ES-I3 (cell line): ENCODE results near the gene RIPK4.
"Not testable (repeated sequence)": the region's sequence is repeated elsewhere in the genome, so short reads cannot be mapped to it uniquely, and the experiment has no call there.

ENCODE experiments used
- H3K36me3 ChIP-seq: 2 replicates; pipeline ENCODE4 v1.6.1; 2013; ENCODE audit warnings: mild to moderate bottlenecking, low read length, control low read depth, moderate library complexity; ENCODE audit not compliant: insufficient read depth
- H3K4me1 ChIP-seq: 2 replicates; pipeline ENCODE4 v1.6.1; 2013; ENCODE audit warnings: mild to moderate bottlenecking, control low read depth, low read length; ENCODE audit not compliant: insufficient read depth
- H3K9ac ChIP-seq: 2 replicates; pipeline ENCODE4 v1.6.1; 2013; ENCODE audit warnings: low read depth, mild to moderate bottlenecking, low read length, moderate library complexity
- H3K9me3 ChIP-seq: 2 replicates; pipeline ENCODE4 v1.6.1; 2013; ENCODE audit warnings: mild to moderate bottlenecking, low read length, moderate library complexity; ENCODE audit not compliant: control insufficient read depth, insufficient read depth

RIPK4 gene

GRCh38 chr21:41722052-41723018, 44.5 kb downstream of the RIPK4 start:
- Histone ChIP-seq H3K4me1 (peaks cover 9% of the 10 kb centered on the region; the same call in 1 of the 2 replicates), H3K9ac (no peak overlapping the region), H3K9me3 (no peaks in the 10 kb centered on the region), H3K36me3 (no peaks in the 10 kb centered on the region)

GRCh38 chr21:41720250-41720649, 46.6 kb downstream of the RIPK4 start:
- no peaks in the 10 kb centered on the region for H3K4me1 ChIP-seq
- H3K9ac ChIP-seq: no peak overlapping the region
- no peaks in the 10 kb centered on the region for H3K36me3 ChIP-seq
- H3K9me3 ChIP-seq: no peaks in the 10 kb centered on the region

GRCh38 chr21:41719691-41720090, 47.2 kb downstream of the RIPK4 start:
- no peaks in the 10 kb centered on the region for H3K4me1 ChIP-seq
- H3K36me3 ChIP-seq: no peaks in the 10 kb centered on the region
- H3K9ac ChIP-seq: no peak overlapping the region
- H3K9me3 ChIP-seq: no peaks in the 10 kb centered on the region

- no peaks in the 10 kb centered on the region for H3K9me3 ChIP-seq
- no peak overlapping the region for H3K9ac ChIP-seq
- no peaks in the 10 kb centered on the region for H3K4me1 ChIP-seq
- no peaks in the 10 kb centered on the region for H3K36me3 ChIP-seq
Observed at GRCh38 chr21:41717573-41718330, 49.1 kb downstream of the RIPK4 start.

GRCh38 chr21:41716751-41717150, 50.1 kb downstream of the RIPK4 start:
- Histone ChIP-seq H3K4me1 (peaks cover 2% of the 10 kb centered on the region; the same call in 1 of the 2 replicates), H3K9ac (no peak overlapping the region), H3K36me3 (no peaks in the 10 kb centered on the region), H3K9me3 (no peaks in the 10 kb centered on the region)

- H3K9me3 ChIP-seq: no peaks in the 10 kb centered on the region
- H3K9ac ChIP-seq: no peak overlapping the region
- no peaks in the 10 kb centered on the region for H3K36me3 ChIP-seq
- peaks cover 7% of the 10 kb centered on the region; the same call in 1 of the 2 replicates for H3K4me1 ChIP-seq
Observed at GRCh38 chr21:41715649-41716281, 51.1 kb downstream of the RIPK4 start.

- not testable (repeated sequence) for H3K4me1 ChIP-seq, H3K36me3 ChIP-seq
Observed at GRCh38 chr21:41714299-41714865, 52.5 kb downstream of the RIPK4 start.

GRCh38 chr21:41713495-41714281, 53.2 kb downstream of the RIPK4 start:
- no peak overlapping the region for H3K9ac ChIP-seq
- H3K4me1 ChIP-seq: peaks cover 7% of the 10 kb centered on the region; the same call in 1 of the 2 replicates
- no peaks in the 10 kb centered on the region for H3K9me3 ChIP-seq
- no peaks in the 10 kb centered on the region for H3K36me3 ChIP-seq

More at GRCh38 chr21:41714299-41714865, 52.5 kb downstream of the RIPK4 start:
- H3K9ac ChIP-seq, H3K9me3 ChIP-seq: not testable (repeated sequence)

- Histone ChIP-seq H3K9ac (peak overlapping the region; percentile 49; the same call in 1 of the 2 replicates), H3K9me3 (no peaks in the 10 kb centered on the region), H3K4me1 (peaks cover 7% of the 10 kb centered on the region; the same call in 1 of the 2 replicates), H3K36me3 (no peaks in the 10 kb centered on the region)
Observed at GRCh38 chr21:41712730-41713129, 54.1 kb downstream of the RIPK4 start.

GRCh38 chr21:41712201-41712600, 54.7 kb downstream of the RIPK4 start:
- peak overlapping the region; percentile 49; the same call in 1 of the 2 replicates for H3K9ac ChIP-seq
- no peaks in the 10 kb centered on the region for H3K36me3 ChIP-seq
- H3K9me3 ChIP-seq: no peaks in the 10 kb centered on the region
- peaks cover 7% of the 10 kb centered on the region; the same call in 1 of the 2 replicates for H3K4me1 ChIP-seq

GRCh38 chr21:41711416-41712007, 55.3 kb downstream of the RIPK4 start:
- H3K36me3 ChIP-seq: no peaks in the 10 kb centered on the region
- H3K9ac ChIP-seq: peak overlapping the region; percentile 49; the same call in 1 of the 2 replicates
- H3K4me1 ChIP-seq: peaks cover 7% of the 10 kb centered on the region; the same call in 1 of the 2 replicates
- H3K9me3 ChIP-seq: peaks cover 3% of the 10 kb centered on the region; the same call in 1 of the 2 replicates

GRCh38 chr21:41710823-41711160, 56.1 kb downstream of the RIPK4 start:
- Histone ChIP-seq H3K9ac (no peak overlapping the region), H3K36me3 (no peaks in the 10 kb centered on the region), H3K4me1 (peaks cover 7% of the 10 kb centered on the region; the same call in 1 of the 2 replicates), H3K9me3 (peaks cover 3% of the 10 kb centered on the region; the same call in 1 of the 2 replicates)
